Endothelial cell of umbilical vein (primary cell): ENCODE measurements around the gene TCF7L2. TPM values are rescaled to one million over a fixed set of nuclear protein-coding genes. Genes with fewer than 3 reads are reported as not detected.
A peak's percentile ranks its signal among the peaks of the same experiment; 100 is the strongest.

ENCODE experiments used
- BruUV-seq: library from RNA; stranded (reverse); fragments of 400-500 nt; replicated peaks from 2 replicates; lab custom pipeline; 2021; lab: Mats Ljungman, UMichigan
- CTCF ChIA-PET: fragments of 300-600, 350-600 bp; sonication (Branson Sonifier 250); formaldehyde crosslinking; loops from one replicate; lab custom pipeline; 2021; ENCODE audit warnings: antibody characterized with exemption, inconsistent platforms; lab: Charles Lee
- POLR2A ChIA-PET: fragments of 300-600, 350-600 bp; sonication (Branson Sonifier 250); formaldehyde crosslinking; loops from one replicate; lab custom pipeline; 2021; ENCODE audit warnings: antibody characterized with exemption, inconsistent platforms; lab: Charles Lee
- DNase-seq: peaks from one replicate; pipeline ENCODE4 v3.0.0-alpha.2; 2011; ENCODE audit warnings: low read depth, low spot score
- FAIRE-seq: peaks from 2 replicates; lab custom pipeline; 2011; peaks lifted over from hg19 to GRCh38; lab: Jason Lieb, UNC
- H2AFZ ChIP-seq: 2 replicates; pipeline ENCODE4 v1.6.0; 2012; ENCODE audit warnings: low read depth, low read length, control low read depth, inconsistent platforms
- H3K27ac ChIP-seq: 2 replicates; pipeline ENCODE4 v1.5.1; 2011; ENCODE audit warnings: low read depth, mild to moderate bottlenecking, control low read depth, low read length, moderate library complexity; ENCODE audit not compliant: insufficient read depth
- H3K27me3 ChIP-seq, 2 experiments: 2 replicates each; pipeline versions ENCODE4 v1.6.0 to v1.6.1; 2011; ENCODE audit warnings: low read length in 2 of 2, mixed read lengths in 1 of 2; ENCODE audit not compliant: control insufficient read depth in 2 of 2, insufficient read depth in 2 of 2
- H3K36me3 ChIP-seq, 2 experiments: 2 replicates in 1 of 2; 3 replicates in 1 of 2; pipeline ENCODE4 v1.5.1; 2011; ENCODE audit warnings: low read length in 2 of 2, mild to moderate bottlenecking in 1 of 2, moderate library complexity in 1 of 2; ENCODE audit not compliant: control insufficient read depth in 2 of 2, insufficient read depth in 2 of 2; ENCODE audit errors: extremely low read depth in 1 of 2
- H3K4me1 ChIP-seq: 3 replicates; pipeline ENCODE4 v1.5.1; 2011; ENCODE audit warnings: mild to moderate bottlenecking, low read length; ENCODE audit not compliant: control insufficient read depth, insufficient read depth; ENCODE audit errors: extremely low read depth
- H3K4me2 ChIP-seq: 2 replicates; pipeline ENCODE4 v1.6.1; 2011; ENCODE audit warnings: low read length, control low read depth, mixed read lengths; ENCODE audit not compliant: insufficient read depth
- H3K4me3 ChIP-seq, 3 experiments: fragments of 200-600 bp in 1 of 3; sonication (generic), shearing (Covaris generic) in 1 of 3; replicated peaks in 1 of 3; 2 replicates each; pipeline ENCODE4 v1.5.1; 2011 to 2016; ENCODE audit warnings: control low read depth in 3 of 3, low read length in 3 of 3, mild to moderate bottlenecking in 2 of 3, inconsistent platforms in 1 of 3, low read depth in 1 of 3, moderate library complexity in 1 of 3; ENCODE audit not compliant: insufficient read depth in 1 of 3
- H3K79me2 ChIP-seq: 2 replicates; pipeline ENCODE4 v1.6.0; 2012; ENCODE audit warnings: low read length, inconsistent platforms; ENCODE audit not compliant: control insufficient read depth, insufficient read depth
- H3K9ac ChIP-seq: replicated peaks from 2 replicates; pipeline ENCODE3; 2011; ENCODE audit warnings: low read length, control low read depth; ENCODE audit not compliant: insufficient read depth; ENCODE audit errors: extremely low read depth
- H3K9me1 ChIP-seq: replicated peaks from 3 replicates; pipeline ENCODE4 v1.6.0; 2011; ENCODE audit warnings: mild to moderate bottlenecking, low read length; ENCODE audit not compliant: control insufficient read depth, insufficient read depth; ENCODE audit errors: extremely low read depth
- H3K9me3 ChIP-seq: replicated peaks from 2 replicates; pipeline ENCODE4 v1.5.1; 2012; ENCODE audit warnings: low read length, inconsistent platforms; ENCODE audit not compliant: control insufficient read depth, insufficient read depth
- H4K20me1 ChIP-seq: replicated peaks from 2 replicates; pipeline ENCODE3; 2011; ENCODE audit warnings: mild to moderate bottlenecking, low read length; ENCODE audit not compliant: control insufficient read depth, insufficient read depth; ENCODE audit errors: extremely low read depth
- CTCF ChIP-seq, 2 donors: IDR thresholded peaks; 1 replicate in 1 of 2; 2 replicates in 1 of 2; pipeline ENCODE4 v1.5.1; 2011; ENCODE audit warnings: low read length in 2 of 2, mild to moderate bottlenecking in 2 of 2, moderate library complexity in 2 of 2, control low read depth in 1 of 2, inconsistent platforms in 1 of 2, low read depth in 1 of 2; ENCODE audit not compliant: insufficient read depth in 1 of 2; ENCODE audit errors: extremely low read depth in 1 of 2
- GATA2 ChIP-seq: IDR thresholded peaks from 2 replicates; pipeline ENCODE4 v1.7.0; 2011; ENCODE audit warnings: low read depth, mild to moderate bottlenecking, moderate library complexity, mixed read lengths, low read length; ENCODE audit not compliant: insufficient read length, insufficient read depth
- MAX ChIP-seq: IDR thresholded peaks from 2 replicates; pipeline ENCODE4 v1.6.1; 2011; ENCODE audit not compliant: insufficient read depth, insufficient read length
- POLR2A ChIP-seq: IDR thresholded peaks from 2 replicates; pipeline ENCODE4 v1.6.1; 2012; ENCODE audit warnings: low read depth, mild to moderate bottlenecking, control low read depth, low read length
- POLR2AphosphoS5 ChIP-seq: IDR thresholded peaks from 2 replicates; pipeline ENCODE4 v1.6.1; 2012; ENCODE audit warnings: low read depth, mild to moderate bottlenecking, control low read depth, low read length, moderate library complexity; ENCODE audit not compliant: insufficient read depth
- dilution Hi-C: fragments of 300-500 bp; cut with MboI; formaldehyde crosslinking; loops from one replicate; pipeline ENCODE4 v1.15.0; 2019; ENCODE audit warnings: low sequenced_read_pairs; ENCODE audit not compliant: extremely low pct_ligation_motif_present
- intact Hi-C: fragments of 100-400 bp; cut with micrococcal nuclease; formaldehyde crosslinking; loops from one replicate; pipeline ENCODE4 v1.10.0; 2022
- polyA plus RNA-seq, 4 experiments: library from polyadenylated mRNA; depleted of rRNA in 3 of 4; stranded (reverse) in 3 of 4; unstranded in 1 of 4; fragments of >200 nt; gene quantifications; 2 replicates each; pipeline versions ENCODE4 v1.2.1 to v1.2.3, GENCODE V29; 2011 to 2012; ENCODE audit warnings: missing spikeins in 1 of 4
- total RNA-seq: library from RNA; stranded (reverse); gene quantifications from 2 replicates; pipeline ENCODE4 v1.2.3, GENCODE V29; 2021

The TCF7L2 gene
- total and polyA plus RNA-seq, 2 donors (not counting 3 experiments of a cell fraction or from before 2014, with no cell fraction given), result 9.9 to 21.8 TPM

- ChIA-PET CTCF (no interaction called here), POLR2A (no interaction called here)
- Histone ChIP-seq H3K9me1 (no peaks in the 10 kb centered on the region), H3K27me3 (no peaks in the 10 kb centered on the region), H3K79me2 (no peaks in the 10 kb centered on the region), H3K4me1 (peaks cover 12% of the 10 kb centered on the region), H2AFZ (no peak overlapping the region), H3K4me3 (no peak overlapping the region), H4K20me1 (no peaks in the 10 kb centered on the region), H3K9me3 (no peaks in the 10 kb centered on the region), H3K36me3 (no peaks in the 10 kb centered on the region), H3K9ac (no peak overlapping the region), H3K27ac (no peak overlapping the region), H3K4me2 (no peak overlapping the region)
- no peak for TF ChIP-seq MAX
- TF ChIP-seq GATA2, result no peak
- TF ChIP-seq POLR2AphosphoS5, result no peak
- TF ChIP-seq POLR2A, result no peak
- no TSS peak for BruUV-seq
- dilution Hi-C loops (no loop called here), intact Hi-C loops (loop anchor here (2.0 kb wide), 1 partner anchor 38 kb away; the partner anchor contains the start of gene TCF7L2)
- FAIRE-seq (peak; percentile 8), DNase-seq (no peak)
These were observed 36.8 kb upstream of the TCF7L2 start for GRCh38 chr10:112913255-112913654.

GRCh38 chr10:112913661-112914287, 36.3 kb upstream of the TCF7L2 start:
- Histone ChIP-seq H2AFZ (no peak overlapping the region), H4K20me1 (no peaks in the 10 kb centered on the region), H3K27me3 (no peaks in the 10 kb centered on the region), H3K4me1 (peaks cover 12% of the 10 kb centered on the region), H3K36me3 (no peaks in the 10 kb centered on the region), H3K9ac (no peak overlapping the region), H3K4me2 (no peak overlapping the region), H3K79me2 (no peaks in the 10 kb centered on the region), H3K9me3 (no peaks in the 10 kb centered on the region), H3K4me3 (no peak overlapping the region), H3K27ac (no peak overlapping the region), H3K9me1 (no peaks in the 10 kb centered on the region)
- DNase-seq, result no peak
- TF ChIP-seq MAX (no peak), CTCF (IDR thresholded peaks at IDR 0.05; ENCODE audit: extremely low read depth in 1 of 2, insufficient read depth in 1 of 2, low read depth in 1 of 2, low read length in 2 of 2) (no peak)
- intact Hi-C loops (loop anchor here (2.0 kb wide), 1 partner anchor 37 kb away; the partner anchor contains the start of gene TCF7L2), dilution Hi-C loops (no loop called here)
- CTCF ChIA-PET, result no interaction called here
- no TSS peak for BruUV-seq
- POLR2A ChIA-PET, result no interaction called here
- no peak for FAIRE-seq
